ENCODE data around the gene SDHB.

The SDHB gene

GRCh38 chr1:16981269-16981849, 72.5 kb downstream of the SDHB start:
- no peak for DNase-seq

DNA sequence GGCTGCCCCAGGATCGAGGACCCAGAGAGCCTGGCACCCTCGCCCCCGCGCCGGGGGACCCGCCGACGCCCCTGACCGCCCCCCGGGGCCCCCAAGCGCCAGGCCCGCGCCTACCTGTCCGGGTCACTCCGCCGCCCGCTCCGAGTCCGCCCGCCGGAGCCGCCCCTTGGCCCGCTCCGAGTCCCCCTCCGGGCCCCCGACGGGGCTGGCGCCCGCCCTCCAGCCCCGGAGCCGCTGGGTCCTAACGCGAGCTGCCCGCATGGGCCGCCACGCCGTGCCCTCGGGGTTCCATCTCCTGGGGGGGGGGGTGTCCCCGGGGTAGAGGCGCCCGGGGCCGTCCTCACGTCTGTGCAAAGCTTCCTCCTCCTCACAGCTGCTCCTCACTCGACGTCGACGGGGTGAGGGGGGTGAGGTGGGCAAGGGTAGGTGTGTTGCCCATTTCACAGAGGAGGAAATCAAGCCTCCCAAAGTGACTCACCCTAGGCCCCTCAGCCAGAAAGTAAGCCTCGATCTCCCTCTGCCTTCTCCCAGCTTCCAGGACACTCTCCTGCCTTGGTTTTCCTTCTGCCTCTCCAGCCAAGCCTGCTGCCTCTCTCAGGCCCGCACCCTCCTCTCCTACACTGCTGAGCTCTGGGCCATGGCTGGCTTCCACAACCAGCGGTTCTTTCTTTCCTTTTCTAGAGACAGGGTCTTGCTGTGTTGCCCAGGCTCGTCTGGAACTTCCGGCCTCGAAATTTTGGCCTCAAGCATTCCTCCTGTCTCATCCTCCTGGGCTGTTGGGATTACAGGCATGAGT, 73.2 kb downstream of the SDHB start, which contains the start of gene MFAP2:
MFAP2 (minus strand) TSS at position 148 of the 796 bp plus-strand sequence. CDS start 2,347 bp downstream, outside the sequence.
- no peak for DNase-seq

GRCh38 chr1:16979475-16980327, 74.1 kb downstream of the SDHB start:
- no peak for DNase-seq

GRCh38 chr1:16978567-16979474, 75.0 kb downstream of the SDHB start:
- DNase-seq: no peak

DNA sequence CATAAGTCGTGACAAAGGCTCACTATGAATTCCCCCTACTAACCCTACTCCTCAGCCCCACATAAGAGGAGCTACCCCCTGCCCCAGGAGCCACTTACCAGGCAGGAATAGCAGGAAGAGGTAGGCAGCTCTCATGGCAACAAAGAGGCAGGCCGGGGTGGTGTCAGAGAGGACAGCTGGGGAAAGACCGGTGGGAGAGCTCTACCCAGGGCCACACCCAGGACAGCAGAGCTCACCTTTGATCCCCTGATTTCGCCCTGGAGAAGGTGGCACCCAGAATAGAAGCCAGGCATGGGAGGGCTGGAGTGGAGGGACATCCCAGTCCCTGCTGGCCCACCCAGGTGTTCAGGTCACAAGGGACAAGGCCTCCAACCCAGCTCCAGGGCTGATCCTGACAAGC, 75.7 kb downstream of the SDHB start:
- no peak for DNase-seq

DNA sequence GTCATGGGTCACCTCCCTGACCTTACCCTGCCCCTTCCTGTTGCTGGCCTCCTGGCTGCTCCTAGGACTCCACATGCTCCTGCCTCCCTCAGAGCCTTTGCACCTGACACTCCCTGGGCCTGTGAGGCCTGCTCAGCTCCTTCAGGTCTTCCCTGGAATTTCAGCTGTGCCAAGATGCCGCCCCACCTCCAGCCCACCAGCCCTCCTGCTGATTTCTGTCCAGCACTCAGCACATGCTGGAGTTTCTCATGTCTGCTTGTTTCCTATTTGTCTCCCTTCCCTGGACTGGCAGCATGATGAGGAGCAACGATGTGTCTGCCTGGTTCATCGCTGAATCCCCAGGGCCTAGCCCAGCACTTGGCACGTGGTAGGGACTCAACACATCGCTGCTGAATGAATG, 76.5 kb downstream of the SDHB start:
- no peak for DNase-seq

GRCh38 chr1:16976966-16977365, 76.9 kb downstream of the SDHB start:
- DNase-seq: no peak

- DNase-seq: no peak
Observed at GRCh38 chr1:16975838-16976237, 78.0 kb downstream of the SDHB start.

- no peak for DNase-seq
Observed at GRCh38 chr1:16975211-16975610, 78.6 kb downstream of the SDHB start.

GRCh38 chr1:16973215-16973614, 80.6 kb downstream of the SDHB start:
- DNase-seq: no peak

GRCh38 chr1:16972189-16972895, 81.5 kb downstream of the SDHB start:
- no peak for DNase-seq

- peak; percentile 25 for DNase-seq
Observed at GRCh38 chr1:16971341-16972188, 82.3 kb downstream of the SDHB start.

DNA sequence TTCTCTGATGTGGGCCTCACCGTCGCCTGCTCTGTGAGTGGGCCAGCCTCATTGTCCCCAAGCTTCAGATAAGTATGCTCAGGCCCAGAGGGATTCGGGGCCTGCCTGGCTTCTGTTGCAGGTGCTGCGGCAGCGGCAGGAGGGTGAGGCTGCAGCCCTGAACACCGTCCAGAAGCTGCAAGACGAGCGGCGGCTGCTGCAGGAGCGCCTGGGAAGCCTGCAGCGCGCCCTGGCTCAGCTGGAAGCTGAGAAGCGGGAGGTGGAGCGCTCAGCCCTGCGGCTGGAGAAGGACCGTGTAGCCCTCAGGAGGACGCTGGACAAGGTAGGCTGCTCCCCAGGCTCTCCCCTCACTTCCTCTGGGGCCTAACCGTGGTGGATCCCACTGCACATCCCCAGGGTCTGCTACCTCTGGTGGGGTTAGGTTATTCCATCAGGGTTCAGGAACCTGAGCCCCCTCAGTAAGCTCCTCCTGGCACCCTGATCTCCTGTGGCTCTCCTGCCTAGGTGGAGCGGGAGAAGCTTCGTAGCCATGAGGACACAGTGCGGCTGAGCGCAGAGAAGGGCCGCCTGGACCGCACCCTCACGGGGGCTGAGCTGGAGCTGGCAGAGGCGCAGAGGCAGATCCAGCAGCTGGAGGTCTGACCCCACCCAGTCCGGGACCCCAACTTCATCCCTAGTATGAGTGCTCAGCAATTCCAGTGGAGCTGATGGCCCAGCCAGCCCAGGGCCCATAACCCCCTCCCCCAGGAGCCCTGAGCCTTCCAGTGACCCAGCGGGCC, 83.5 kb downstream of the SDHB start:
- DNase-seq: no peak

DNA sequence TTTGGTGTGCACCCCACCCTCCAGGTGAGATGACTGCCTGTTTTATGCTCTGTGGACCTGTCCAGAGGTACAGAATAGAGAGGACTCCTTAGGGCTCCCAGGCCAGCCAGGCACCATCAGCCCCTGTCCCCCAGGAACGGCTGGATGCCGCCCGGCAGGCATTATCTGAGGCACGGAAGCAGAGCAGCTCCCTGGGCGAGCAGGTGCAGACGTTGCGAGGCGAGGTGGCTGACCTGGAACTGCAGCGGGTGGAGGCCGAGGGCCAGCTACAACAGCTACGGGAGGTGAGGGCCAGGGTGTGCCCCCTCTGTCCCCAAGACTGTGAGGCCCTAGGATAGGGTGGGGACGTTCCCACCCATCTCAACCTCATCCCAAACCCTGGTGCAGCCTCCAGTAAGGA, 84.2 kb downstream of the SDHB start:
- DNase-seq: no peak

- no peak for DNase-seq
Observed at GRCh38 chr1:16969057-16969611, 84.7 kb downstream of the SDHB start.
